IMR-90 (cell line): ENCODE measurements around the gene LTBP1. TPM values are rescaled to one million over a fixed set of nuclear protein-coding genes. Genes with fewer than 3 reads are reported as not detected.

Experiments used
- ATAC-seq: fragments of 200-7000 bp; cut with Tn5 transposase; 2 replicates; pipeline ENCODE4 v1.9.1; 2020; ENCODE audit warnings: low read depth, mild to moderate bottlenecking, moderate library complexity
- BruUV-seq: library from RNA; stranded (reverse); fragments of 400-500 nt; replicated peaks from 2 replicates; lab custom pipeline; 2021; lab: Mats Ljungman, UMichigan
- CTCF ChIA-PET: fragments of 300-600 bp; formaldehyde crosslinking; extraction: SDS; loops from one replicate; lab custom pipeline; 2021; ENCODE audit warnings: antibody characterized with exemption; lab: Yijun Ruan, JAX
- POLR2A ChIA-PET: fragments of 300-600 bp; sonication (Branson Sonifier 250); formaldehyde crosslinking; loops from one replicate; lab custom pipeline; 2022; ENCODE audit warnings: antibody characterized with exemption; ENCODE audit not compliant: unreplicated experiment; lab: Charles Lee
- DNase-seq: peaks from one replicate; pipeline ENCODE4 v3.0.0; 2013
- H2AFZ ChIP-seq: replicated peaks from 2 replicates; pipeline ENCODE3; 2013; ENCODE audit warnings: low read length, mild to moderate bottlenecking; ENCODE audit not compliant: poor library complexity
- H2AK5ac ChIP-seq: 2 replicates; pipeline ENCODE4 v1.6.1; 2013; ENCODE audit warnings: low read depth, low read length, inconsistent platforms
- H2AK9ac ChIP-seq: replicated peaks from 2 replicates; pipeline ENCODE3; 2013; ENCODE audit warnings: mild to moderate bottlenecking, low read depth, low read length, moderate library complexity; ENCODE audit not compliant: poor library complexity
- H2BK120ac ChIP-seq: 2 replicates; pipeline ENCODE4 v1.6.1; 2013; ENCODE audit warnings: low read depth, low read length, inconsistent platforms
- H2BK15ac ChIP-seq: 3 replicates; pipeline ENCODE4 v1.6.1; 2013; ENCODE audit warnings: low read depth, low read length, inconsistent platforms
- H2BK20ac ChIP-seq: 2 replicates; pipeline ENCODE4 v1.6.1; 2013; ENCODE audit warnings: low read depth, mild to moderate bottlenecking, inconsistent platforms, low read length, moderate library complexity
- H2BK5ac ChIP-seq: 2 replicates; pipeline ENCODE4 v1.6.1; 2013; ENCODE audit warnings: mild to moderate bottlenecking, low read depth, low read length, inconsistent platforms; ENCODE audit not compliant: poor library complexity, severe bottlenecking
- H3K14ac ChIP-seq: replicated peaks from 2 replicates; pipeline ENCODE4 v1.6.1; 2013; ENCODE audit warnings: low read depth, low read length, inconsistent platforms
- H3K18ac ChIP-seq: 2 replicates; pipeline ENCODE4 v1.6.1; 2013; ENCODE audit warnings: low read depth, low read length, control low read depth
- H3K23ac ChIP-seq: 2 replicates; pipeline ENCODE4 v1.6.1; 2013; ENCODE audit warnings: low read depth, low read length, inconsistent platforms
- H3K27ac ChIP-seq: 2 replicates; pipeline ENCODE4 v1.5.1; 2013; ENCODE audit warnings: mild to moderate bottlenecking, control low read depth, low read length; ENCODE audit not compliant: insufficient read depth
- H3K27me3 ChIP-seq: 2 replicates; pipeline ENCODE4 v1.6.1; 2013; ENCODE audit warnings: low read length; ENCODE audit not compliant: control insufficient read depth, insufficient read depth
- H3K36me3 ChIP-seq: 2 replicates; pipeline ENCODE4 v1.6.1; 2013; ENCODE audit warnings: low read length, mixed read lengths; ENCODE audit not compliant: control insufficient read depth, insufficient read depth
- H3K4ac ChIP-seq: 2 replicates; pipeline ENCODE4 v1.6.1; 2013; ENCODE audit warnings: low read depth, low read length, inconsistent platforms
- H3K4me1 ChIP-seq: 2 replicates; pipeline ENCODE4 v1.6.1; 2013; ENCODE audit warnings: low read length, mixed read lengths; ENCODE audit not compliant: control insufficient read depth, insufficient read depth
- H3K4me2 ChIP-seq: 2 replicates; pipeline ENCODE4 v1.6.1; 2013; ENCODE audit warnings: low read depth, mild to moderate bottlenecking, control low read depth, low read length, moderate library complexity
- H3K4me3 ChIP-seq: 2 replicates; pipeline ENCODE4 v1.5.1; 2013; ENCODE audit warnings: low read depth, mild to moderate bottlenecking, control low read depth, low read length, moderate library complexity; ENCODE audit not compliant: insufficient read depth
- H3K56ac ChIP-seq: 2 replicates; pipeline ENCODE4 v1.6.1; 2013; ENCODE audit warnings: low read length, inconsistent platforms; ENCODE audit not compliant: insufficient read depth; ENCODE audit errors: extremely low read depth
- H3K79me1 ChIP-seq, 2 experiments: 2 replicates each; pipeline ENCODE4 v1.6.1; 2013; ENCODE audit warnings: low read length in 2 of 2, inconsistent platforms in 1 of 2, low read depth in 1 of 2
- H3K9ac ChIP-seq: 2 replicates; pipeline ENCODE4 v1.6.1; 2013; ENCODE audit warnings: low read depth, low read length, control low read depth
- H3K9me1 ChIP-seq: 2 replicates; pipeline ENCODE4 v1.6.1; 2013; ENCODE audit warnings: low read length, inconsistent platforms; ENCODE audit not compliant: insufficient read depth
- H3K9me3 ChIP-seq: 2 replicates; pipeline ENCODE4 v1.6.1; 2013; ENCODE audit warnings: low read length; ENCODE audit not compliant: control insufficient read depth, insufficient read depth
- H4K20me1 ChIP-seq: 2 replicates; pipeline ENCODE4 v1.6.1; 2013; ENCODE audit warnings: low read length, inconsistent platforms; ENCODE audit not compliant: insufficient read depth
- H4K5ac ChIP-seq: 2 replicates; pipeline ENCODE4 v1.6.1; 2013; ENCODE audit warnings: mild to moderate bottlenecking, low read depth, low read length, control low read depth
- H4K8ac ChIP-seq, 2 experiments: 2 replicates each; pipeline ENCODE4 v1.6.1; 2013; ENCODE audit warnings: low read depth in 2 of 2, low read length in 2 of 2, control low read depth in 1 of 2, inconsistent platforms in 1 of 2
- H4K91ac ChIP-seq: 2 replicates; pipeline ENCODE4 v1.6.1; 2013; ENCODE audit warnings: low read depth, low read length, inconsistent platforms; ENCODE audit not compliant: insufficient read depth
- BHLHE40 ChIP-seq: fragments of 150-350 bp; IDR thresholded peaks from 2 replicates; pipeline ENCODE4 v1.6.1; 2016; ENCODE audit warnings: mild to moderate bottlenecking, low read depth, low read length
- CEBPB ChIP-seq: IDR thresholded peaks from 2 replicates; pipeline ENCODE4 v1.6.1; 2012; ENCODE audit warnings: low read depth, low read length, improper control_type of control experiment
- CHD1 ChIP-seq: IDR thresholded peaks from 2 replicates; pipeline ENCODE4 v1.6.1; 2012; ENCODE audit warnings: low read depth, low read length, improper control_type of control experiment
- CTCF ChIP-seq: conservative IDR thresholded peaks from 2 replicates; pipeline ENCODE4 v1.5.1; 2012; ENCODE audit warnings: mild to moderate bottlenecking, low read depth, low read length, improper control_type of control experiment
- ELK1 ChIP-seq: fragments of 150-350 bp; IDR thresholded peaks from 2 replicates; pipeline ENCODE4 v1.6.1; 2016; ENCODE audit warnings: low read depth, mild to moderate bottlenecking, low read length, moderate library complexity, borderline replicate concordance
- FOS ChIP-seq: fragments of 150-350 bp; IDR thresholded peaks from 2 replicates; pipeline ENCODE4 v1.6.1; 2016; ENCODE audit warnings: low read depth, low read length
- MAFK ChIP-seq: IDR thresholded peaks from 2 replicates; pipeline ENCODE4 v1.6.1; 2012; ENCODE audit warnings: low read depth, low read length, improper control_type of control experiment
- MAZ ChIP-seq: IDR thresholded peaks from 2 replicates; pipeline ENCODE4 v1.6.1; 2012; ENCODE audit warnings: low read depth, mild to moderate bottlenecking, low read length, improper control_type of control experiment, moderate library complexity, borderline replicate concordance
- MXI1 ChIP-seq: IDR thresholded peaks from 2 replicates; pipeline ENCODE4 v1.6.1; 2012; ENCODE audit warnings: low read depth, mild to moderate bottlenecking, low read length, moderate library complexity, borderline replicate concordance
- NFE2L2 ChIP-seq: fragments of 150-350 bp; IDR thresholded peaks from 2 replicates; pipeline ENCODE4 v1.6.1; 2016; ENCODE audit warnings: low read depth, mild to moderate bottlenecking, low read length
- POLR2A ChIP-seq: IDR thresholded peaks from 2 replicates; pipeline ENCODE4 v1.6.1; 2012; ENCODE audit warnings: mild to moderate bottlenecking, low read depth, low read length
- RAD21 ChIP-seq: IDR thresholded peaks from 2 replicates; pipeline ENCODE4 v1.6.1; 2012; ENCODE audit warnings: low read length, improper control_type of control experiment
- RCOR1 ChIP-seq: IDR thresholded peaks from 2 replicates; pipeline ENCODE4 v1.6.1; 2012; ENCODE audit warnings: mild to moderate bottlenecking, low read length, improper control_type of control experiment; ENCODE audit not compliant: insufficient replicate concordance
- RFX5 ChIP-seq: IDR thresholded peaks from 2 replicates; pipeline ENCODE4 v1.8.0; 2012; ENCODE audit warnings: low read depth, mild to moderate bottlenecking, low read length, moderate library complexity
- SMC3 ChIP-seq: fragments of 150-350 bp; IDR thresholded peaks from 2 replicates; pipeline ENCODE4 v1.6.1; 2016; ENCODE audit warnings: low read depth, mild to moderate bottlenecking, antibody characterized with exemption, low read length, moderate library complexity
- USF2 ChIP-seq: fragments of 150-350 bp; IDR thresholded peaks from 2 replicates; pipeline ENCODE4 v1.6.1; 2017; ENCODE audit warnings: mild to moderate bottlenecking, antibody characterized with exemption, low read length, low read depth
- WGBS, 2 experiments: methylation state at CpG; one replicate each; pipeline versions ENCODE4 v1.1.5 to v1.1.7; 2013; ENCODE audit warnings: missing lambda C conversion rate in 2 of 2; ENCODE audit not compliant: insufficient read length in 1 of 2; ENCODE audit errors: extremely low coverage in 2 of 2; 5-methylcytosine and 5-hydroxymethylcytosine counted together
- dilution Hi-C: fragments of 300-500 bp; cut with HindIII; formaldehyde crosslinking; loops from one replicate; pipeline ENCODE4 v1.14.3; 2018; ENCODE audit warnings: low sequenced_read_pairs; ENCODE audit not compliant: unreplicated experiment
- in situ Hi-C: fragments of 300-500 bp; cut with MboI; formaldehyde crosslinking; loops from 3 replicates; pipeline ENCODE4 v1.14.3; 2019; ENCODE audit warnings: low sequenced_read_pairs, inconsistent platforms, mixed read lengths
- intact Hi-C: fragments of 100-400 bp; cut with micrococcal nuclease; formaldehyde crosslinking; loops from 2 replicates; pipeline ENCODE4 v1.10.0; 2022
- polyA plus RNA-seq, 3 experiments: library from polyadenylated mRNA; depleted of rRNA; stranded (reverse); fragments of >200 nt; gene quantifications; 2 replicates each; pipeline ENCODE4 v1.2.3, GENCODE V29; 2012; ENCODE audit warnings: low replicate concordance in 1 of 3
- total RNA-seq: library from RNA; depleted of rRNA; stranded (reverse); fragments of >200 nt; gene quantifications from 2 replicates; pipeline ENCODE4 v1.2.3, GENCODE V29; 2012

LTBP1 gene
- total and polyA plus RNA-seq, 2 of the 4 experiments (the other 2 are of a cell fraction), result 235 to 326 TPM

- no peak overlapping the region for H3K4me2 ChIP-seq
- H4K8ac ChIP-seq, result no peak overlapping the region
- H3K4ac ChIP-seq, result no peak overlapping the region
- no peak overlapping the region for H2BK15ac ChIP-seq
- ATAC-seq, result no peak
- H2BK120ac ChIP-seq, result no peak overlapping the region
- no peaks in the 10 kb centered on the region; the same call in 1 of the 2 replicates for H3K9me1 ChIP-seq
- in situ Hi-C loops, result no loop called here
- intact Hi-C loops, result no loop called here
- no peaks in the 10 kb centered on the region; the same call in 1 of the 2 replicates for H3K9me3 ChIP-seq
- no peaks in the 10 kb centered on the region for H3K79me1 ChIP-seq
- CTCF ChIA-PET, result no interaction called here
- H3K23ac ChIP-seq, result no peak overlapping the region
- H4K5ac ChIP-seq, result no peak overlapping the region
- BruUV-seq, result no TSS peak
- no peak overlapping the region for H2AFZ ChIP-seq
- H2BK5ac ChIP-seq, result no peak overlapping the region
- no peak overlapping the region for H3K27ac ChIP-seq
- H2BK20ac ChIP-seq, result no peak overlapping the region
- no peak overlapping the region for H3K14ac ChIP-seq
- no peak overlapping the region for H3K4me3 ChIP-seq
- H4K20me1 ChIP-seq, result no peaks in the 10 kb centered on the region
- no peak overlapping the region for H2AK9ac ChIP-seq
- no peak overlapping the region for H3K56ac ChIP-seq
- POLR2A ChIA-PET, result no interaction called here
- no peak overlapping the region for H3K18ac ChIP-seq
- dilution Hi-C loops, result no loop called here
- no peak overlapping the region for H3K9ac ChIP-seq
- no peaks in the 10 kb centered on the region for H3K36me3 ChIP-seq
- no peak for TF ChIP-seq CHD1
- no peak for TF ChIP-seq MXI1
- TF ChIP-seq MAZ, result no peak
- no peak for TF ChIP-seq MAFK
- no peak for TF ChIP-seq NFE2L2
- TF ChIP-seq ELK1, result no peak
- TF ChIP-seq SMC3, result no peak
- TF ChIP-seq FOS, result no peak
- TF ChIP-seq RAD21, result no peak
- TF ChIP-seq CEBPB, result no peak
- no peak for TF ChIP-seq CTCF
- TF ChIP-seq RFX5, result no peak
- TF ChIP-seq BHLHE40, result no peak
- TF ChIP-seq RCOR1, result no peak
- TF ChIP-seq POLR2A, result no peak
- TF ChIP-seq USF2, result no peak
- H3K4me1 ChIP-seq, result no peaks in the 10 kb centered on the region
- whole genome bisulfite sequencing, 2 experiments, result no CpG with 5 or more reads among the region's 8 CpGs
- no peak overlapping the region for H2AK5ac ChIP-seq
- DNase-seq, result no peak
- no peak overlapping the region for H4K91ac ChIP-seq
- H3K27me3 ChIP-seq, result no peaks in the 10 kb centered on the region; the same call in 1 of the 2 replicates
Observed at GRCh38 chr2:32910883-32911598, 35.7 kb upstream of the LTBP1 start.
